Head of caudate nucleus (tissue), 42 donors: ENCODE data around the gene EIF4G3.
"Not testable (repeated sequence)": the region's sequence is repeated elsewhere in the genome, so short reads cannot be mapped to it uniquely, and the experiment has no call there.

Source experiments
- DNase-seq, 42 donors: peaks; one replicate each; pipeline versions ENCODE4 v3.0.0 to v3.0.0-alpha.2; 2020 to 2021; ENCODE audit warnings: mixed read lengths in 7 of 42
- intact Hi-C: fragments of 100-400 bp; cut with DNase I; formaldehyde crosslinking; loops from one replicate; pipeline ENCODE4 v1.15.0; 2022

Gene EIF4G3

DNA sequence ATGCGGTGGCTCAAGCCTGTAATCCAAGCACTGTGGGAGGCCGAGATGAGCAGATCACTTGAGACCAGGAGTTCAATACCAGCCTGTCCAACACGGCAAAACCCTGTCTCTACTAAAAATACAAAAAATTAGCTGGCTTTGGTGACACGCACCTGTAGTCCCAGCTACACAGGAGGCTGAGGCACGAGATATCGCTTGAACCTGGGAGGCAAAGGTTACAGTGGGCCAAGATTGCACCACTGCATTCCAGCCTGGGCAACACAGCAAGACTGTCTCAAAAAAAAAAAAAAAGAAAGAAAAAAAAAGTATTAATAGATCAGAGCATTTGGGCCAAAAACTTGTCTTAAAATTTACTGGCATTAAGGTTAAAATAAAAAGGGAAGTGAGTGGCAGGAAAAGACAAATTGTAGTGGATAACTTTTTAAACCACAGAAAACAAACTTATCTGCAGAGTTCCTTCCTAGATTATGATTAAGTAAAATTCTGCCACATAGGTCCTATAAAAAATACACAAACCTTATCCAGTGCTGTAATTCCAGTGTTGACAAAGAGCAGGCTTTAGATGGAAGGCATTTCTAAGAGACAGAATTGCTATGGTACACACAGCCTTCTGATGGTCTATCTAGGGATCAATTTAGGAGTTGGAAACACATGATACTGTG is 53.3 kb downstream of the EIF4G3 start:
- DNase-seq: no peak
- intact Hi-C loops: no loop called here

DNA sequence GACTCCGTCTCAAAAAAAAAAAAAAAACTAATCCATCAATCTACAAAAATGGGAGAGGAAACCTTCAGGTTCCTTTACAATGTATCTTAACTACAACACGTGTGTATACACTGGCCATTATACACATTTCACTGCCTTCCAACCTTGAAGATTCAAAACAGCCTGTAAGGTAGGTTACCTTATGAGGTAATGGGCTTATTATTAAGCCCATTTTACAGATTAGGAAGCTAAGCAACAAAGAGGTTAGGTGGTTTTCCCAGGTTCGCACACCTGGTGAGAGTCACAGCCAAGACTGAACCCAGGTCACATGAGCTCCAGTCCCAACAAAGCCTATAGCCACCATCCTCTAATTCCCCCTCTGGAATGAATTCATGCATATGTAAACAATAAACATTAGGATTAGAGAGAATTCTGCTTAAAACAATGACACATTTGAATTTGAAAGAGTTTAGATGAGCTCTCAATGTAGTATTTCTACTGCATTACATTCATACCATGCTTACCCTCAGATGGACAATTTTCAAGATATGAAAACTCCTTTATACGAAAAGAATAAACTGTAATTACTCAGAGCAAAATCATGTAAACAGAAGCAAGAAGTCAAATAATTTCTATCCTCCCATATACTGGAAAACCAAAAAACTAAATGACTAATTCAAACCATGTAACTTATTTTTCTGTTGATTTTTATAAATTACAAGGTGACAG is 54.8 kb downstream of the EIF4G3 start:
- intact Hi-C loops: no loop called here

DNA sequence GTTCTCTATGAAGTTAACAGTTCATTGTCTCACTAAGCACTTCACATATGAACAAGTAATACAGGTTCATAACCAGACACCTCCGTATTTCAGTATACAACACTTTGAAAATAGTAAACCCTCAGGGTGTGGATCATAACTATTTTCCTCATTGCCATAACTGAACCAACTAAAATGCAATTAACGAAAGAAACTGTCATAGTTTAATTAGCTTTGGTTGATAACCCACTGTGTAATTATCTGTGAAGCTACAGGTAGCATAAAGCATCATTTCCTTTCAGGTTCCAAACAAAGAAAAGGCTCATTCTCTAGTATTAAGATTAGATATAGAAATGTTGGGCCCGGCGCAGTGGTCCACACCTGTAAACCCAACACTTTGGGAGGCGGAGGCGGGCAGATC is 58.5 kb downstream of the EIF4G3 start:
- intact Hi-C loops: no loop called here
- DNase-seq: no peak

More for the DNA sequence above, 54.8 kb downstream of the EIF4G3 start:
- DNase-seq: no peak

DNA sequence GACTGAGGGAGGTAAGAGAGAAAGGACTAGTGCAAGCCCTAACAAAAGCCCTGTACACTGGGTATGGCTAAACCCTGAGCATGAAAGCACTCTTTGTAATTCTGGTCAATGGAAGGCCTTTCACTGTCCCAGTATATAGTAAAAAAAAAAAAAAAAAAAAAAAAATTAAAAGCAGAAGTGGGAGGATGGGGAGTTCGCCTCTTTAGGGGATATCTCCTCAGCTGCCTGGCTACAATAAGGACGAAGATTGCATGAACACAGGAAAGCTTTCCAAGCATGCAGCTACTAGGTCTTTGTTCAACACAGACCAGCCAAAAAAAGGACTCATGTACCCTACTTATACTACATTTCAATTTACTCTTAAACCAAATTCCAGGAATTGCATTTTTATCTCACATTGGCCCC is 59.1 kb downstream of the EIF4G3 start:
- DNase-seq: peak in 16 of 42 donors; percentile 2 to 77 (median 50)
- intact Hi-C loops: no loop called here

DNA sequence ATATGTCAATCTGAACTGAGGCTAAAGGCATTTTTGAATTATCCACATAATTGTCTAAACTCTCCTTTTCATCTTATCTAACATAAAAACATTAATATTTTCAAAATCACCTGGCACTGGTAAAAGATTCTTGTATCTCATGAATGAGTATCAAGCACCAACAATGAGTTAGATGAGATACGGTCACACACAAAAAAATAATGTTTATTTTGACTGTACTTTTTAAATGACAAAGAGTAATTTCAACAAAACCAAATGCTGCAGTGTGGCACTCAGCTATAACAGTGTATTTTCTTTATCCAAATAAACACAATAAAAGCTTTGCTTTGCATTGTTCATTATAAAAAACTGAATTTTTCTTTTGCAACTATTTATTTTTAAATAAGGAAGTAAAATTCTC is 59.5 kb downstream of the EIF4G3 start:
- DNase-seq: no peak
- intact Hi-C loops: no loop called here

DNA sequence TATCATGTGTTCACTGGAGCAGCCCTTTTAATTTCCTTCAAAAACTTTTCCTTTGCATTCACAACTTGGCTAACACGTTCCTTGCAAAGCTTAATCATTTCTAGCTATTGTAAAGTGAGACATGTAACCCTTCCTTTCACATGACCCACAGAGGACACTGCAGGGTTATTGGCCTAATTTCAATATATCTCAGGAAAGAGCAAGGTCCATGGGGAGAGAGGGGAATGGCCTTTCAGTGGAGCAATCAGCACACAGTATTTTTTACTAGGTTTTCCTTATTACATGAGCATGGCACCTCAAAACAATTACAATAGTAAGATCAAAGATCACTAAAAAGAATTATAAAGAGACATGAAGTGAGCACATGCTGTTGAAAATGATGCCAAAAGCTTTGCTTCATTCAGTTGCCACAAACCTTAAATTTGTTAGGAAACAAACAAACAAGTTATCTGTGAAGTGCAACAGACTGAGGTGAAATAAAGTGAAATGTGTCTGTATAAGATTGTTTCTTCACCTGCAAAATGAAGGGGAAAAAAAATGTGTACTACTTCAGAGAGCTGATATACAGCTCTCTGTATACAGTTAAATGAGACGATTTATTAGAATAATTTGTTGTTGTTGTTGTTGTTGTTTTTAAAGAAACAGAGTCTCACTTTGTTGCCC is 61.5 kb downstream of the EIF4G3 start:
- intact Hi-C loops: no loop called here
- no peak for DNase-seq

DNA sequence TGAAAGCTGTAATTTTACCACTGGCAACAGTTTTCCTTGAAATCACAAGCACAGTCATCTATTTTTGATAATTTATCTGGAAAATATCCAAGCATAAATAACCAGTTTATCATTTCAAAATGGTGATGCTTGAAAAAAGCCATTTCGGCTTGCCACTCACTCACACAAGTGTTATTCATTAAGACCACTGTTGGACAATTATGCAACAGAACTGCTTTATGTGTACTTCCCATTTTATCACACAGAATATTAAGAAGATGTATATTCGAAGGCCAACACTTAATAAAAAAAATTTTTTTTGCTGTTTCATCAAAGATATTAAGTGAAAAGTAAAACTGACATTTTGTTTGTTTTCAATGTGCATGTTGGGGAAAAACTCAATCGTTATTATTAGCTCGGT is 62.3 kb downstream of the EIF4G3 start:
- intact Hi-C loops: no loop called here
- no peak for DNase-seq

DNA sequence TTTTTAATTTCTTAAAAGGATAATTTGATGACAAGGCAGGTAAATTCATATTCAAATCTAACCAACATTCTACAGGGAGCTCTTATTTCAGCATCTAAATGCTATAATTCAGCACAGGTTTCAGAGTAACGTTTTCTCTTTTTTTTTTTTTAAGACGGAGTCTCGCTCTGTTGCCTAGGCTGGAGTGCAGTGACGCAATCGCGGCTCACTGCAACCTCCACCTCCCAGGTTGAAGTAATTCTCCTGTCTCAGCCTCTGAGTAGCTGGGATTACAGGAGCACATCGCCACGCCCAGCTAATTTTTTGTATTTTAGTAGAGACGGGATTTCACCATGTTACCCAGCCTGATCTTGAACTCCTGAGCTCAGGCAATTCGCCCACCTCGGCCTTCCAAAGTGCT is 66.5 kb downstream of the EIF4G3 start:
- no peak for DNase-seq
- intact Hi-C loops: no loop called here

DNA sequence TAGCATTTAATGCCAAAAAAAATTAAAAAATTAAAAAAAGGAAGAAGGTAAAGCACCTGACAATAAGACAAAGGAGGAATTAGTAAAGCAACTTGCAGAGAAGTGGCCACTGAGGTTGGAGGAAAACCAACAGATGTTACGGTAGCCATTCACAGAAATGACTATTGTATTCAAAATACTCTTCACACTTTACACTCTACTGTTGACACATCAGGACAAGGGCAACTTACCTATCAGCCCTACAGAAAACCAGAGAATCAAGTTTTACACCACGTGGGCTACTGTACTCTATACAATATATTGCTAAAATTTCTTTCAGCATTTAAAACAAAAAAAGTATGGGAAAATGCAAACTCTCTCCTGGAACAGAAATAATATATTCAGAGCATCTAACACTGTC is 70.0 kb downstream of the EIF4G3 start:
- DNase-seq: no peak
- intact Hi-C loops: no loop called here

DNA sequence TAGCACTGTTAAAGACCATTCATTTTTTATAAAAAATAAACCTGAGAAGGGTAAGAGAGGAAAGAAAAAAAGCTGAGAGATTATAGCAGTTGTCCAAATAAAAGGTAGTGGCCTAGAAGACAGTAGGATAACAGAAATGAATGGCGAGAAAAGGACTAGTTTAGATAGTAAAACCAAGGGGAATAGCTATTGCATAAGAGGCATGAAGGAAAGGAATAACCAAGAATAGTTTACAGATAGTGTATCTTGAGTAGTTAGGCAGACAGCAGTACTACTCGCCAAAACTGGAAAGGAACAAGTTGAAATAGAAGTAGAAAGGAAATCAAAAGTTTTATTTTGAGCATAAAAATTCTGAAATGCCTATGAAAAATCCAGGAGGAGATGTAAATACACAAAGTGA is 70.5 kb downstream of the EIF4G3 start:
- no peak for DNase-seq
- intact Hi-C loops: no loop called here

DNA sequence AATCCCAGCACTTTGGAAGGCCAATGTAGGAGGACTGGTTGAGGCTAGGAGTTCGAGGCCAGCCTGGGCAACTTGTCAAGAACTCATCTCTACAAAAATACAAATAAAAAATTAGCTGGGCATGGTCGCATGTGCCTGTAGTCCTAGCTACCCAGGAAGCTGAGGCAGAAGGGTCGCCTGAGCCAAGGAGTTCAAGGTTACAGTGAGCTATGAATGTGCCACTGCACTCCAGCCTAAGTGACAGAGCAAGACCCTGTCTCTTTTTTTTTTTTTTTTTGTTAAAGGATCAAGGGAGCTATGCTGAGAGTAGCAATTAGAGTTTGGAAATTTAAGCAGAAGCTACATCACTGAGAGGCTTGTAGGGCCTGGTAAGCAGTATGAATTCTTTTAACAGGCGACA is 70.9 kb downstream of the EIF4G3 start:
- intact Hi-C loops: no loop called here
- DNase-seq: no peak

DNA sequence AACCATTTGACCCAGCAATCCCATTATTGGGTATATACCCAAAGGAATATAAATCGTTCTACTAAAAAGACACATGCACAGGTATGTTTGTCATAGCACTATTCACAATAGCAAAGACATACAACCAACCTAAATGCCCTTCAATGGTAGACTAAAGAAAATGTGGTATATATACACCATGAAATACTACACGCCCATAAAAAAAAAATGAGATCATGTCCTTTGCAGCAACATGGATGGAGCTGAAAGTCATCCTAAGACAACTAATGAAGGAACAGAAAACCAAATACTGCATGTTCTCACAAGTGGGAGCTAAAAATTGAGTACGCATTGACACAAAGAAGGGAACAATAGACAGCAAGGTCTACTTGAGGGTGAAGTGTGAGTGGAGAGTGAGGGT is 72.0 kb downstream of the EIF4G3 start:
- intact Hi-C loops: no loop called here
- no peak for DNase-seq

DNA sequence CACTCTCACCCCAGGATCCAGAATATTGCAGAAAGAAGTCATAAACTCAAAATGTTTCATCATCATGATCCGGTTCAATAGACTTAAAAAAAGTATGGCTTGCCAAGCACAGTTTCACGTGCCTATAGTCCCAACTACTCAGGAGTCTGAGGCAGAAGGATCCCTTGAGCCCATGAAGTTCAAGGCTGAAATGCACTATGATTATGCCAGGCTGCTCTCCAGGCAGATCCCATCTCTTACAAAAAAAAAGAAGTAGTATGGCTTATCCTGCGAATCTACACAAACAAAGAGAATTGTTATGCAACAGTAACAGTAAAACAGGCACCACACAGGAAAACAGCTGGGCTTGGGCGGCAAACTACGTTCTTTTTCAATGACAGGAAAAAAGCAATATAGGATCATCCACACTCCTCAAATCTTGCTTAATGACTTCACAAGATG is 76.2 kb downstream of the EIF4G3 start:
- intact Hi-C loops: no loop called here
- no peak for DNase-seq

DNA sequence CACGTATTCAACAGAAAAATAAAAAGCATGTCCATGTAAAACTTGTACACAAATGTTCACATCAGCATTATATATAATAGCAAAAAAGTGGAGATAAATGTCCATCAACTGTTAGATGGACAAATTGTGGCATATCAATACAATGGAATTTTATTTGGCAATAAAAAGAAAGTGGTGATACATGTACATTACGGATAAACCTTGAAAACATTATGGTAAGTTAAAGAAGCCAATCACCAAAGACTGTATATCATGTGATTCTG is 76.9 kb downstream of the EIF4G3 start:
- intact Hi-C loops: no loop called here
- DNase-seq: no peak

DNA sequence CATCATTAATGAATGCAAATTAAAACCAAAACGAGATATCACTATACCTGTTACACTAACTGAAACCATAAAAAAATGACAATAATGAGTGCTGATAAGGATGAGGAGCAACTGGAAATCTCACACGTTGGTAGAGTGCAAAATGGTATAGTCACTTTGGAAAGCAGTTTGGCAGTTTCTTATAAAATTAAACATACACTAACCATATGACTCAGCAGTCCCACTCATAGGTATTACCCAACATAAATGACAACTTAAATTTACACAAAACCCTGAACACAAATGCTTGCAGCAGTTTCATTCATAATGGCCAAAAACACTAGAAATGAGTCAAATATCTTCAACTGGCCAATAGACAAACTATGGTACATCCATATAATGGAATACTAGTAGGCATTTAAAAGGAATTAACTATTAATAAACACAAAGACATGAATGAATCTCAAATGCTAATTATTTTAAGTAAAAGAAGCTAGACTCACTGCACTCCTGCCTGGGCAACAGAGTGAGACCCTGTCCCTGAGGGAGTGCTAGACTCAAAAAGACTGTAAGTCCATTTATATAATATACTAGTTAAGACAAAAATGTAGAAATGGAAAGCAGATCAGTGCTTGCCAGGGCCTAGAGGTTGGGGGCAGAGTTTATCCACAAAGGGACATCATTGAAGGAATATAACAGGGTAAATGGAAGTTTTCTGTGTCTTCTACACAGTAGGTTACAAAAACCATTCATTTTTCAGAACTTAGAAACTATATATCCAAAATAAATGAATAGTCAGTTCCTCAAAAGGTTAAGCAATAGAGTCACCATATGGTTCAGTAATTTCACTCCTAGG is 77.4 kb downstream of the EIF4G3 start:
- DNase-seq: no peak
- intact Hi-C loops: no loop called here

DNA sequence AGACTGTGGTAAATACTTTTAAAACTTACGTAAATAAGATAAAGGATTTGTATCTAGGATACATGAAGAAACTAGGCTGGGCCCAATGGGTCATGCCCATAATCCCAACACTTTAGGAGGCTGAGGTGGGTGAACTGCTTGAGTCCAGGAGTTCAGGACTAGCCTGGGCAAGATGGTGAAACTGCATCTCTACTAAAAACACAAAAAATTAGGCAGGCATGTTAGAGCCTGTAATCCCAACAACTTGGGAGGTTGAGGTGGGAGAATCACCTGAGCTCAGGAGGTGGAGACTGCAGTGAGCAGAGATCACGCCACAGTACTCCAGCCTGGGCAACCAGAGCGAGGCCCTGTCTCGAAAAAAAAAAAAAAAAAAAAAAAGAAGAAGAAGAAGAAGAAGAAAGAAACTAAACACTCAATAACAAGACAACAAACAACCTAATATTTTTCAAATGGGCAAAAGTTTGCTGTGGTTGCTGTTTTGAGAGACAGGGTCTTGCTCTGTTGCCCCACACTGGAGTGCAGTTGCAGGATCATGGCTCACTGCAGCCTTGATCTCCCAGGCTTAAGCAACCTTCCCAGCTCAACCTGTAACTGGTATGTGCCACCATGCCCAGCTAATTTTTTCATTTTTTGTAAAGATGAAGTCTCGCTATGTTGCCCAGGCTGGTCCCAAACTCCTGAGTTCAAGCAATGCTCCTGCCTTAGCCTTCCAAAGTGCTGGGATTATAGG is 78.3 kb downstream of the EIF4G3 start:
- no peak for DNase-seq
- intact Hi-C loops: no loop called here

DNA sequence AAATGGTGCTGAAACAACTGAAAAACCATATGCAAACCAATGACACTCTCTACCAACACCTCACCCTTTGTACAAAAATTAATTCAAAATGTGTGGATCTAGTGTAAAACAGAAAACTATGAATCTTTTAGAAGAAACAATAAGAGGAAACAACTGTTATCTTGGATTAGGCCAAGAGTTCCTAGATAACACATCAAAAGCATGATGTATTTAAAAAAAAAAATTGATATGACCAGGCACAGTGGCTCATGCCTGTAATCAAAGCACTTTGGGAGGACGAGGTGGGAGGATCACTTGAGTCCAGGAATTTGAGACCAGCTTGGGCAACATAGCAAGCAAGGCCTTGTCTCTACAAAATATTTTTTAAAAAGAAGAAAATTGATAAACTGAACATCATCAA is 79.0 kb downstream of the EIF4G3 start:
- no peak for DNase-seq
- intact Hi-C loops: no loop called here

DNA sequence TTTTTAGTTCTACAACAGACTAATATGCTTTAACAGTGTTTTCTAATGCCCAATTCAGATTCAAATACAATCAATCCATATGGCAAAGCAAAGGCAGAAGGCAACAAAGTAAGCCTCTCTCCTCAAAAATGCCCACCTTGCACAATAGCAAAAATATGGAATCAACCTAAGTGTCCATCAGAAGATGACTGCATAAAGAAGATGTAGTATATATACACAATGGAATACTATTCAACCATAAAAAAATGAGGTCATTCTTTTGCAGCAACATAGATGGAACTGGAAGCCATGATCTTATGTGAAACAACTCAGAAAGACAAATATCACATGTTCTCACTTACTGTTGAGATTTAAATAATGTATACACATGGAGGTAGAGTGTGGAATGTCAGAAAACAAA is 80.7 kb downstream of the EIF4G3 start:
- intact Hi-C loops: no loop called here
- no peak for DNase-seq

DNA sequence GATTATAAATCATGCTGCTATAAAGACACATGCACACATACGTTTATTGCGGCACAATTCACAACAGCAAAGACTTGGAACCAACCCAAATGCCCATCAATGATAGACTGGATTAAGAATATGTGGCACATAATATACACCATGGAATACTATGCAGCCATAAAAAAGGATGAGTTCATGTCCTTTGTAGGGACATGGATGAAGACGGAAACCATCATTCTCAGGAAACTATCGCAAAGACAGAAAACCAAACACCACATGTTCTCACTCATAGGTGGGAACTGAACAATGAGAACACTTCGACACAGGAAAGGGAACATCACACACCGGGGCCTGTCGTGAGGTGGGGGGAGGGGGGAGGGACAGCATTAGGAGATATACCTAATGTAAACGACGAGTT is 82.4 kb downstream of the EIF4G3 start:
- DNase-seq, intact Hi-C loops: not testable (repeated sequence)
